ENCODE data around the gene DPH2.

DNA sequence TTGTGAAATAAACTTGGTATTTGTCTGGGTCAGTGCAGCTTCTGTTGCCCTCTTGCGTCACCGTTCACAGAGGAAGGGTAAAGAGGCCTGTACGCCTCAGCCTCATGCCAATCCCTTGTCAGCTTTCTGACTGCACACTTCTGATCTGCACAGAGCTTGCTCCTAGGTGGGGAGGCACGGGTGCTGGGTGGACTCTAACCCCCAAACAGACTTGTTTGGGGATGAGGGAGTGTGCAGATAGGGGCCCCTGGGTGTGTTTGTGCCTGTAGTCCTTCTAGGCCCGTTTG, 8.4 kb downstream of the DPH2 start:
- TF ChIP-seq, protein P1, sequence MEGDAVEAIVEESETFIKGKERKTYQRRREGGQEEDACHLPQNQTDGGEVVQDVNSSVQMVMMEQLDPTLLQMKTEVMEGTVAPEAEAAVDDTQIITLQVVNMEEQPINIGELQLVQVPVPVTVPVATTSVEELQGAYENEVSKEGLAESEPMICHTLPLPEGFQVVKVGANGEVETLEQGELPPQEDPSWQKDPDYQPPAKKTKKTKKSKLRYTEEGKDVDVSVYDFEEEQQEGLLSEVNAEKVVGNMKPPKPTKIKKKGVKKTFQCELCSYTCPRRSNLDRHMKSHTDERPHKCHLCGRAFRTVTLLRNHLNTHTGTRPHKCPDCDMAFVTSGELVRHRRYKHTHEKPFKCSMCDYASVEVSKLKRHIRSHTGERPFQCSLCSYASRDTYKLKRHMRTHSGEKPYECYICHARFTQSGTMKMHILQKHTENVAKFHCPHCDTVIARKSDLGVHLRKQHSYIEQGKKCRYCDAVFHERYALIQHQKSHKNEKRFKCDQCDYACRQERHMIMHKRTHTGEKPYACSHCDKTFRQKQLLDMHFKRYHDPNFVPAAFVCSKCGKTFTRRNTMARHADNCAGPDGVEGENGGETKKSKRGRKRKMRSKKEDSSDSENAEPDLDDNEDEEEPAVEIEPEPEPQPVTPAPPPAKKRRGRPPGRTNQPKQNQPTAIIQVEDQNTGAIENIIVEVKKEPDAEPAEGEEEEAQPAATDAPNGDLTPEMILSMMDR (conservative IDR thresholded peaks at IDR 0.05), result no peak
- TF ChIP-seq ZFX (IDR thresholded peaks at IDR 0.05), result no peak
